HG03159 (cell line): ENCODE measurements around the gene FOXF2.

ENCODE experiments used
- ATAC-seq: cut with Tn5 transposase; IDR thresholded peaks from one replicate; pipeline ENCODE4 v1.9.1; 2021; ENCODE audit warnings: mild to moderate bottlenecking, moderate library complexity; ENCODE audit not compliant: unreplicated experiment

The FOXF2 gene

DNA sequence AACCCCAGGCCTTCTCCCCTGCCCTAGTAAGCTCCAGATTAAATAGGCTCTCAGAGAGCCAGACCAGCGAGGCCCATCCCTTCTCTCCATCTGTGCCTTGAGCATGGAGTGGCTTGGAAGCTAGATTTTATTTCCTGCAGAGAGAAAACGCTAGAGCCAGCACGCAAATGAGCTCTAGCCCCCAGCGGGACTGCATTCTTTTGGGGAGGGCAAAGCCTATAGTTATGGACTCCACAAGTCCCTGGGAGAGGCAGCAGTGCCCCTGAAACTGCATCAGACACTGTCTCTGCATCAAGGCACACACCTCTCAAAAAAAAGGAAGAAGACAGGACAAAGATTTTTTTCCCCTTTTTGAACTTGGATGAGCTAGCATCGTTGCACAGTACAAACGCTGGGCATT, 15.8 kb downstream of the FOXF2 start:
- no peak for ATAC-seq

DNA sequence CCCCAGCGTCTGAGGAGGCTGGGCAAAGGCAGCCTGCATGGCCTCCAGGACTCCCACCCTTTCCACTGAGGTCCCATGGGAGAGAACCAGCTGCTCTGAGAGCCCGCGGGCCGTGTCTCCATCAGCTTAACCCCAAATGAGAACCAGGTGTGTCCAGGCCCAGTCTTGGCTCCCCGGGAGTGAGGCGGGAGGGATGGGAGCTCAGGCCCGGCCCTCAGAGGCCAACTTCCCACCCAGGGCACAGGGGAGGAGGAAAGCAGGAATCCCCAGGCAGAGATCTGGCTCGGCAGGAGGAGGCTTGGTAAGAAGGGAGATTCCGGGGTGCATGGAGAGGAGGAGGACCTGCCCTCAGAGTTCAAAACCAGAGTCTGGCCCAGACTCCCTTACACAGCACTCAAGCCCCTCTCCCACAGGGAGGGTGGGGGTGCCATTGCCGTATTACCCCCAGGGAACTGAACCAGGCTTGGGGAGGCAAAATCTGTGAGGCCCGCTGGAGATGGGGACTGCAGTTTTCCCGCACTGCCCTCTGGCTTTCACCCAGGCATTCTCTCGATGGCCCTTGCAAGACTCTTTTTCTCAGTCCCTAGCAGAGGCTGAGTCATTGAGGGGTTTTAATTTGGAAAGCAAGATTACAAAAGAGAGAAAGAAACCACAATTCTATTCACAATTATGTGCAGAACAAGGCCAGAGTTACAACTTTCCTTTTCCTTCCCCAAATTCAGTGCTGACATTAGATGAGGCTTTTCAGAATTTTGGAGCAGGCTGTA, 17.1 kb downstream of the FOXF2 start:
- no peak for ATAC-seq

DNA sequence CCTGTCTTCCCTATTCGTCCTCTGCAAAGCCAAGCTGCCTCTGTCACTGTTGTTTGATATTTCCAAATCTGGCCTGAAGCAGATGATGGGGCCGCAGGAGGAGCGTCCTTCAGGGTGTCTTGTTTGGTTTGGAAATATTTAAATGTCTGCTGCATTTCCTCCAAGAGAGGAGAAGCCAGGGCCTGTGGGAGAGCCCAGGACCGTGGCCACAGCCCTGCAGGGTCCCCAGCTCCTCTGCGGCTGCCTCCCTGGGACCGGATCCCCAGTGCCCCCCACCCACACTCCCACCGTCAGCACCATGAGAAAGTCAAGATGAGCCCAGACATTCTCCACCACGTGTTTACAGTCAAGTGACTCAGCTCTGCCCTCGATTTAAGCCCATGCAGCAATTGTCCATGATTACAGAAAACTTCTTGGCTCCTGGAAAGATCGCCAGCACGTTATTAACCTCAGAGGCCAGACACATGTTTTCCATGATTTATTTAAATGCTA, 18.2 kb downstream of the FOXF2 start:
- no peak for ATAC-seq

DNA sequence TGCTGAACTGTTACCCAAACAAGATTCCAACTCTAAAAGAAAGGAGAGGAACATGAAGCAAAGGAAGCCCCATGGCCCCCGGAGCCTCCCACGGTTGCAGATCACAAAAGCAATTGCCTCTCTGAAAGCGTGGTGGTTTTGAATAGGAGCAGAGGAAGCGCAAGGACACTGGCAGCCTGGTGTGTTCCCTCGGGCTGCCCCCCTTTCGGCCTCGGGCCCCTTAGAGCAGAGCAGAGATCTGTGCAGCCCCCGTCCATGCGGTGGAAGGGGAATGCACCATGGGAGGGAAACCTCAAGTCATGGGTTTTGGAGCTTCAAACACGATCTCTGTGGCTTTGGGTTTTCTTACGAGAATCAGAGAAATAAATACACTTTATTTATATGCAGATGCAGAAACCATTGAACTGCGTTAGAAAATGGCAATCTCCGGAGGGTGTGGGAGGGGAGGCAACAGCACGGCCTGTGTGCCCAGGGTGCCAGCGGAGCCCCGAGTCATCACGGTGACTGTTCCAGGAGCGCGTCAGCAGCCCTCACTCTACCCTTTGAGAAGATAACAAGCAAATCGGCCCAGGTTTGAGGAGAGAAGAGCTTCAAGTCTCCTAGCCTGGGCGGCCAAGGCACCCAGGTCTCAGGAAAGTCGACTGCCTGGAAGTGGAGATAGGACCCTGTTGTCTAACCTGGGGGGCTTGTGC, 20.5 kb downstream of the FOXF2 start:
- ATAC-seq: no peak

DNA sequence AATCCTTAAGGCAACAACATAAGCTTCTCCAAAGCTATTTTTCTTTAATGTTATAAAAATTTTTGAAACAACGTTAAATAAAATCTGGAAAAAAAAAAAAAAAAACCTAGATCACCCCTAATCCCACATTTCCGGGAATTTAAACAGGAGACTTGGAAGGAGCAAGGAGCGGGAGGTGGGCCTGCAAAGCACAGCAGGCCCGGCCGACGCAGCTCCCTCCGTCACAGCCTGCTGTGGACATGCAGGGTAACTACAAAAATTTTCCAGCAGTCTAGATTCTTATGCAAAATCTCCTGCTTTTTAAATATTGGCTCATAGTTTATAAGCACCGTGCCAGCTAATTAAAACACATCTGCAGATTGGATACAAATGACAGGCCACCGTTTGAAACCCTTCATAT, 23.5 kb downstream of the FOXF2 start:
- ATAC-seq: no peak

DNA sequence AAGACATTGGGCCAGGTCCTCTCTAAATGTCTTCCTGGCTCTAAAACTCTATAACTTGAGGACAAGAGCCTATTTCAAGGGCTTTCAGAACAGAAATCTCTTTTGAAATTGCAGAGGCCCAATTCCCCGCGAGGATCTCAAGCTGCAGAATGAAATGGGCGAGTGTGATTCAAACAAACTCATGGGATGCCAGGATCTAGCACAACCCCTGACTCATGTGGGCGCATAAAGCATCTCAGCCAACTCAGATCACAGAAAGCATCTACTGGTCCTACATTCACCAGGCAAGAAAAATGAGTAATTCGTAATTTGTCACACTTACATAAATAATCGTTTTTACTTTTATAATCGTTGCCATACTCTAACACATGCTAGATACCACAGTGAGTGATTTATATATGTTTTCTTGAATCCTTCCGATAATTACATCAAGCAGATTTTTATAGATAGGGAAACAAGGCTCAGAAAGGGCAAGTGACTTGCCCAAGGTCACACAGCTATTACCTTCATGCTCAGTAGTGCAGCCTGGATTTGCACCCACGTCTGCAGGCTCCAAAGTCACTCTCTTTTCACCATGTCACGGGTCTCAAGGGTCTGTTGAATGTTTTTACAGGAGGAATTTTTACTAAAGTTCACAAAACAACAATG, 26.2 kb downstream of the FOXF2 start:
- no peak for ATAC-seq

DNA sequence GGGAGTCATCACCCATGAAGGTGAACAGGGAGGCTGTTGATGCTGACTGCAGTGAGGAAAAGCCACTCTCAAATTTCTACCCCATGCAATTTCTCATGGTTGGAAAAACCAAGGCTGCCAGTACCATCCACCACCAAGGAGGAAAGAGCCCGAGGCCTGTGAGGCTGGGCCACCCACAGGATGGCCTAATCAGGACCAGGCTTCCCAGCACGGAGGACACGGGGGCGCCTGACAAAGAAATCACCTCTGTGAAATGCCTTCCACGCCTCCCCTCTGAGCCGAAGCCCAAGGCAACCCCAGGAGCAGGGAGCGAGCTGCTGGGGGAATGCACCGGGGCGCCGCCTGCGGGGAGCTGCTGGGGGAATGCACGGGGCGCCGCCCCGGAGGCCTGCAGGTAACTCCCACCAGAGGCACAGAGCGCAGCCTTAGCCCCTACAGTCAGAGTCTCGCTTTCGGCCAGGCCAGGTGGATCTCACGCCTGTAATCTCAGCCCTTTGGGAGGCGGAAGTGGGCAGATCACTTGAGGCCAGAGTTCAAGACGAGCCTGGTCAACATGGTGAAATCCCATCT, 26.9 kb downstream of the FOXF2 start:
- ATAC-seq: no peak

DNA sequence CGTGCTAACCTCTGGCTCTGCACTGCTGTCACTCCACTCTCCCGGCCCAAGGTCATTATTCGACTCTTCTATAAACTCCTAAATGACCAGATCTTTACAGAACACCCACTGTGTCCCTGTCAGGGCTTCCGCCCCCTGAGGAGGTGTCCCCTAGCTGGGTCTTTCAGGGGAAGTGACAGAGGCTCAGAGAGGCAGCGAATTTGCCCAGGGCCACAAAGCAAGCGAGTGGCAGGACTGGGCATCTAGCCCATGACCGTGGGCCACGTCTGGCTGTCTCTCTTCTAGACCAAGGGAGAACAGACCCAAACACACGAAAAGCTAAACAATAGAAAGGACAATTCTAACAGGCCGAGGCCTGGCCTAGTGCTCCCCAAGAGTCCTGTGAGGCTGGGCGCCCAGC, 27.4 kb downstream of the FOXF2 start:
- no peak for ATAC-seq

DNA sequence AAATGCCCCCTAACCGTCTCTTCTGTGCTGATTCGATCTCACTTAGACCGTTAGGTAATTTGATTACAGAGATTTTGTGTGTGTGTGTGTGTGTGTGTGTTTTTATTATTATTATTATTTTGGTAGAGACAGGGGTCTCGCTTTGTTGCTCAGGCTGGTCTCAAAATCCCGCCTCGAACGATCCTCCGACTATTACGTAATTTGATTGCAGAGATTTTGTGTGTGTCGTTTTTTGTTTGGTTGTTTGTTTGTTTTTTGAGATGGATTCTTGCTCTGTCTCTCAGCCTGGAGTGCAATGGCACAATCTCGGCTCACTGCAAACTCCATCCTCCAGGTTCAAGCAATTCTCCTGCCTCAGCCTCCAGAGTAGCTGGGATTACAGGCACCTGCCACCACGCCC, 28.3 kb downstream of the FOXF2 start:
- ATAC-seq: no peak

DNA sequence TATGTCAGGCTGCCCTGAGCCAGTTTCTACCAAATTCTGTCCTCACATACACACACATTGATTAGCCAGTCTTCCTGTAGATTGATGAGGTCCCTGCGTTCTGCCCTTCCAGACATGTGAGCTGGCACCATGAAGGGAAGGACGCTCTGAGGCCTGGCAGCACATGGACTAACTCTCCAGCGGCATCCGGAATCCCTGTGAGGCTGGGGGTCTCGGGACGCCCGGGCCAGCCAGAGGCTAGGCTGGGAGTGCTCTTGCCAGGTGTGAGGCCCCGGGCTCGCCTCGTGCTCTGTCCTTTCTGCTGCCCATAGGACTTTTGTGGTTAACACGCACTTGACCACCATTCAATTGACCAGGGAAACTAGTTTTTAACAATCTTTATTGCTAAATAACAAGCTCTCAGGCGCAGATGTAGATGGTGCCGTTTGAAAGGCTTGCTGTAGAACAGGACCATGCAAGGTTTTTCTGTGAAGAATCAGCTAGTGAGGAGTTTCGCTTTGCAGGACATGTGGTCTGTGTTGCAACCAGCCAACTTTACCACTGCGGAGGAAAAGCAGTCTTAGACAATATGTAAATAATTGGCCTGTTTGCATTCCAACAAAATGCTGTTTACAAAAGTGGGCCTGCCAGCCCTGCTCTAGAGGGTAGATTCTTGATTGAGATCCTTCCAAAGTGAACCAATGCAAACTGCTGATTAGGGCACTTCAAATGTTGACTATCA, 29.3 kb downstream of the FOXF2 start:
- no peak for ATAC-seq

DNA sequence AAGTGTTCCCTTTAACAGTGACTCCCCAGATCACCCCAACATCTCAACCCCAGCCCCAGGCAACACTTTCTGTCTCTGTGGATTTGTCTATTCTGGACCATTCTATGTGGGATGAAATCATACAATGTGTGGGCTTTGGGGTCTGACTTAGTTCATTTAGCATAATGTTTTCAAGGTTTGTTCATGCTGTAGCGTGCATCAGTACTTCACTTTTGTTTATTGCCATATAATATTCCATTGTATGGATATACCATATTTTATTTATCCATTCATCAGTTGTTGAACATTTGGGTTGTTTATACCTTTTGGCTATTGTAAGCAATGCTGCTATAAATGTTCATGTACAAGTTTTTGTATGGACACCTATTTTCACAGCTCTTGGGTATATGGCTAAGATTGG, 31.0 kb downstream of the FOXF2 start:
- no peak for ATAC-seq

DNA sequence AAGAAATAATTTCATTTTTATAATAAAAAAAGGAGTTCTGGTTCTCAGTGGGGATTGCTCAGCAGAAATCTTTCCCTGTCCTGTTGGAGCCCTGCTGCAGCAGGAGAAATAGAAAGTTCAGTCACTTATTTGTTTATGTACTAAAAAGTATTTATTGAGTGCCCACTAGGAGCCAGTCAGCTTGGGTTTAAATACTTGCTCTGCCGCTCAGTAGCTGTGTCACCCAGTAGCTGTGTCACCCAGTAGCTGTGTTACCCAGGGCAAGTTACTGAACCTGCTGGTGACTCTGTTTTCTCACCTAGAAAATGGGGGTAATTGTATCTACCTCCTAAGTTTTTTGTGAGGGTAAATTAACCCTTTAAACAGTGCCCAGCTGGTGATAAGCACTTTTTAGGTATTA, 32.9 kb downstream of the FOXF2 start:
- no peak for ATAC-seq

DNA sequence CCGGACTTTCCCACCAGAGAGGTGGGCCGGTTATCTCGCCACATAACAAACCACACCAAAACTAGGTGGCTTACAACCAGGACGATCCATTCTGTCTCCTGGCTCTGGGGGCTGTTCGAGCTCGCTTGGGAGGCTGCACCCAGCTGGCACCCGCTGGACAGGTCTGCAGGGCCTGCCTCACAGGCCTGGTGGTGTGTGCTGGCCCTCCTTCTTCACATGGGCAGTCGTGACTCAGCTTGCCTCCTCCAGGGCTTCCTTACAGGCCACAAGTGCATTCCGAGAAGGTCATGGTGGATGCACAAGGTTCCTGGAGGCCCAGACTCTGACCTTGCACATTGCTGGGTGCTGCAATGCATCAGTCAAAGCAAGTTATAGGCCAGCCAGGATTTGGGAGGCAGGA, 34.2 kb downstream of the FOXF2 start:
- ATAC-seq: no peak

DNA sequence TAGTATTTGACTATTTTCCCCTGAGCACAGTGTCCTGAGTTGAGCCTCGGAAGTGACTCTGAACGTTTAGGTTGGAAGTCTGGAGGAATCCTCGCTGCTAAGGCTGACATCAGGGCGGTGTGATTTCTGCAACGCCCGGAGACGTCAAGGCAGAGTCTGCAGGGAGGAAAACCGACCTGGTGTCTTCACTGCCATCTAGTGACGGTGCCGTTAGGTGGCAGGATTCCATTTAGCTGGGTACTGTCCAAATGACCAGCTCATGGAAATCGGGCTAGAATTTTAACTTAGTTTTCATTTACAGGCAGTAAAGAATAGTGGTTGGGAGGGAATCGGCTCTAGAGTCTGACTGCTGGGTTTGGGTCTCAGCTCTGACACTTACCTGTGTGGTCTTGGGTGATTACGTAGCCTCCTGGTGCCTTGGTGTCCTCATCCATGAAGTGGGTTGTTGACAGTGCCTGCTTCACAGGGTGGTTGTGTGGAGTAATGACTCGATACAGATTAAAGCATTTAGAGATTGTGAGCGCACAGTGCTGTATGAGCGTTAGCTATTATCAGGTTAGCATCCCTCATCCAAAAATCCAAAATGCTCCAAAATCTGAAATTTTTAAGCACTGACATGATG, 35.0 kb downstream of the FOXF2 start:
- no peak for ATAC-seq

DNA sequence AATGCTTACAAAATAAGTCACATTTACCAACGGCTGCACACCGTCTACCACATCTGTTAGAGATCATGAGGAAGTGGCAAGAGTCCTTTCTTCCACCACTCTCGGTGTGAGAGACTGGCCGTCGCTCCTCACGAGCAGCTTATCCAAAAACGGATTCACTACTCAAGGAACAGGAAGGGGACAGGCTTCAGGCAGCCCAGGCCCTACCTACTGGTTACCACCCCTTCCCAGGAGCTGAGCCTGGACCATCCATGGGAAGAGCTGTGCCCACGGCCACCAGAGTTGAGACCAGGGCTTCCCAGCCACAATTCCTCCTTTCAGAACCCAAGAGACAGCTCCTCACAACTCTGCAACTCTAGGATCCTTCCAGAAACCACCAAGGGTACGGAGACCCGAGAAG, 37.0 kb downstream of the FOXF2 start:
- no peak for ATAC-seq

DNA sequence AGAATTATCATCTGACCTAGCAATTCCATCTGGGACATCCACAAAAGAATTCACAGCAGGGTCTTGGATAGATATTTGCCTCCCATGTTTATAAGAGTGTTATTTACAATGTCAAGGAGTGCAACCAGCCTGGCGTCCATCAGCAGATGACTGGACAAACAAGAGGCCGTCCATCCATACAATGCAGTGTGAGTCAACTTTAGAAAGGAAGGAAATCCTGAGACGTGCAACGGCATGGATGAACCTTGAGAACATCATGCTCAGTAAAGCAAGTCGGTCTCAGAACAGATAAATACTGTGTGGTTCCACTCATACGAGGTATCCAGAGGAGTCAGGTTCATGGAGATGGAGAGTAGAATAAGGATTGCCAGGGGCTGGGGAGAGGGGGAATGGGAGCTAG, 46.4 kb downstream of the FOXF2 start:
- ATAC-seq: no peak

DNA sequence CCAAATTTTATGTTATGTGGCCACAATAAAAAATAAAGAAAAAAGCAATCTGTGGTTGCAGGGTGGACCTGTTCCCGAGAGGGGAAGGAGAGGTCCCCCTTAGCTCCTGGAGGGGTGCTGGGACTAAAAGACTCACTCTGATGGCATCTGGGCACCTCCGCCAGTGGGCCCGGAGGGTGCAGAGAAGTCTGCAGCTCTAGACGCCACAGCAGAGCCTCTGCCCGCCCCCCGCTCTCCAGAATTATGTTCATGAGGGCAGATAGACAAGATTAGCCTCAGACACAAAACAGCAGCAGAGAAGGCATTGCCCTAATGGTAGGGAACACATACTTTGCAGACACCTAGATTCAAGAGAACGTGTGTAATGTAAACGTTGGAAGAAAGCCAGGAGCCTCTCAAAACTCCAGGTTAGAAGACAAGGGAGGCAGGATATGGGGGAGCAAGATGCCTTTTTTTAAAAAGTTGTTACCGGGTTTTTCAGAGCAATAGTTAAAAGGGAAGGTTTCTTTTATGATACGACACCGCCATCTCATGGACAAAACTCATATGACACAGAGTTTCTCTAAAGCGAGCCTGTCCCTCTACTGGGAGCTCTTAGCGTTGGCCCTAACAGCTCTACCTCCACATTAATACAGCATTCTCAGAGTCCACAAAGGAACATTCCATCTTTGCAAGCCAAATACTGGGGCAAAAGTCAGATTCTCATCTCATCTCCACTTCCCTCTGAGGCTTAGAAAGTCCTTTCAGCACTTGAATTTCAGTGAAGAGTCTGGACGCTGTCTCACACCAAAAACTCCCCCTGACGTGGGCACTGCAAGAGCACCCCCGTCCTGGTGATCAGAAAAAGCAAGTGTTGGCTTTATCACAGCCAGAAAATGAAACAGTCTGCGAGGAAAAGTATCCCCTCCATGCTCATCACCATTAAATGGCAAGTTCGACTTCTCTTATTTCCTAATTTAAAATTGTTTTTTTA, 47.2 kb downstream of the FOXF2 start:
- ATAC-seq: peak; percentile 66

DNA sequence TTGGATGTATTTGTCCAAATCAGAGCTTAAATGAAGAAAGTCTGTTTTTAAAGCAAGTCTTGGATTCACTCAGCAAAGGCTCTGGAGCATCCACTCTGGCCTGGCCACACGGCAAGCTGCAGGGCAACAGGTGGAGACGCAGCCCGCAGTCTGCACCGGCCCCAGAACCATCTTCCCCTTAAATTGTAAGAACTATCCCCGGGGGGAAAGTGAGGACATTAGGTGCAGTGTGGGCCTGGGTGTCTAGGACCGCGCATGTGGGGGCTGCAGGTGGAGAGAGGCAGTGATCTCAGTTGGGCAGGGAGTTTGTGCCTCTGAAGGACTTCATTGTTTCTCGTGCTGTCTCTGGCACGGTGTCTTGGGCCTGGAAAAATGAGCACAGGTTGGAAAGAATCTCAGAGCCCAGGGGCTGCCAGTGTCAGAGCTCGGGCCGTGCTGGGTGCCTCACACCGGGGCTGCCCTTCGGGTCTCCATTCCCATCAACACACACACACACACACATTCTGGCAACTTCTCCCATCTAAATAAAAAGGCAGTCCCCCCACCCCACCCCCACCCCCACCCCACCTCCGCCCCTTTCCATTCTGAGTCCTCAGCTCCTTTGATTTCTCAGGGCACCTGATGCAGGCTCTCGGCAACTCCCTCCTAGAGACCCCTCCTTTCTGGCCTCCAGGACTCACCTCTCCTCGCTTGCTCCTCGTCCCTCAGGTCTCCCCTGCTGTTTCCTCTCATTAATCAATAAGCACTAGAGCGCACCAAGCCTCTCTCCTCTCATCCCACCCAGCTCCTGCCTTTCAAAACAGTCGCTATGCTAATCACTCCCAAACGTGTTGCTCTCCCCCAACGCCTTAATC, 48.4 kb downstream of the FOXF2 start:
- ATAC-seq: no peak
